HepG2 (cell line): ENCODE measurements around the gene TIMP3. TPM values are rescaled to one million over a fixed set of nuclear protein-coding genes. Genes with fewer than 3 reads are reported as not detected.

Source experiments
- ADNP ChIP-seq: sonication (generic); formaldehyde crosslinking; IDR thresholded peaks from 2 replicates; pipeline ENCODE4 v1.4.0; 2020; ENCODE audit warnings: missing genetic modification reagents
- CBX1 ChIP-seq: IDR thresholded peaks from one replicate; pipeline ENCODE4 v1.6.1; 2016; ENCODE audit warnings: antibody characterized with exemption, low read depth
- CENPBD1 ChIP-seq: sonication (generic); formaldehyde crosslinking; IDR thresholded peaks from 2 replicates; pipeline ENCODE4 v1.8.0; 2022; ENCODE audit warnings: missing genetic modification reagents, low read depth, mild to moderate bottlenecking, borderline replicate concordance
- E2F2 ChIP-seq: sonication (generic); formaldehyde crosslinking; IDR thresholded peaks from 2 replicates; pipeline ENCODE4 v1.4.0; 2020; ENCODE audit warnings: missing genetic modification reagents, borderline replicate concordance
- FOXA1 ChIP-seq, 2 experiments: fragments of 450-650 bp in 1 of 2; sonication (generic) in 1 of 2; formaldehyde crosslinking in 1 of 2; IDR thresholded peaks; 2 replicates each; pipeline versions ENCODE4 v1.4.0 to v1.6.1; 2016 to 2020; ENCODE audit warnings: missing genetic modification reagents in 1 of 2
- GTF2F1 ChIP-seq: fragments of 150-350 bp; IDR thresholded peaks from 2 replicates; pipeline ENCODE4 v1.6.1; 2014; ENCODE audit warnings: low read length
- HNF1A ChIP-seq, 2 experiments: sonication (generic) in 1 of 2; formaldehyde crosslinking in 1 of 2; IDR thresholded peaks; 2 replicates each; pipeline versions ENCODE4 v1.4.0 to v1.6.1; 2016 to 2020; ENCODE audit warnings: borderline replicate concordance in 1 of 2, low read depth in 1 of 2, mild to moderate bottlenecking in 1 of 2, missing genetic modification reagents in 1 of 2
- JARID2 ChIP-seq: sonication (generic); formaldehyde crosslinking; IDR thresholded peaks from 2 replicates; pipeline ENCODE4 v1.8.1; 2023; ENCODE audit warnings: missing genetic modification reagents, inconsistent platforms; ENCODE audit not compliant: insufficient replicate concordance
- RBAK ChIP-seq: sonication (generic); formaldehyde crosslinking; IDR thresholded peaks from 2 replicates; pipeline ENCODE4 v1.5.1; 2020; ENCODE audit warnings: mild to moderate bottlenecking, missing genetic modification reagents
- SNRNP70 ChIP-seq: fragments of 200-400 bp; formaldehyde crosslinking; IDR thresholded peaks from 2 replicates; pipeline ENCODE4 v1.6.1; 2017; ENCODE audit warnings: mild to moderate bottlenecking, low read depth, low read length, moderate library complexity
- SP2 ChIP-seq: sonication (generic); formaldehyde crosslinking; IDR thresholded peaks from 2 replicates; pipeline ENCODE4 v1.5.1; 2020; ENCODE audit warnings: mild to moderate bottlenecking, missing genetic modification reagents
- TCF7 ChIP-seq: sonication (generic); IDR thresholded peaks from 2 replicates; pipeline ENCODE4 v1.6.1; 2016; ENCODE audit warnings: antibody characterized with exemption, low read depth
- THRA ChIP-seq: sonication (generic); formaldehyde crosslinking; IDR thresholded peaks from 2 replicates; pipeline ENCODE4 v1.4.0; 2020; ENCODE audit warnings: missing genetic modification reagents, borderline replicate concordance
- THYN1 ChIP-seq: sonication (generic); formaldehyde crosslinking; IDR thresholded peaks from 2 replicates; pipeline ENCODE4 v1.8.1; 2023; ENCODE audit warnings: low read depth, mild to moderate bottlenecking, moderate library complexity, missing genetic modification reagents, borderline replicate concordance
- WIZ ChIP-seq: sonication (generic); formaldehyde crosslinking; IDR thresholded peaks from 2 replicates; pipeline ENCODE4 v1.5.1; 2020; ENCODE audit warnings: mild to moderate bottlenecking, missing genetic modification reagents
- ZBTB8A ChIP-seq: sonication (generic); formaldehyde crosslinking; IDR thresholded peaks from 2 replicates; pipeline ENCODE4 v1.4.0; 2020; ENCODE audit warnings: mild to moderate bottlenecking, low read depth, missing genetic modification reagents, borderline replicate concordance
- ZFX ChIP-seq: sonication (generic); formaldehyde crosslinking; IDR thresholded peaks from 2 replicates; pipeline ENCODE4 v1.4.0; 2020; ENCODE audit warnings: mild to moderate bottlenecking, low read depth, missing genetic modification reagents, moderate library complexity
- ZNF451 ChIP-seq: sonication (generic); formaldehyde crosslinking; IDR thresholded peaks from 2 replicates; pipeline ENCODE4 v1.5.0; 2020; ENCODE audit warnings: mild to moderate bottlenecking, missing genetic modification reagents
- ZNF570 ChIP-seq: sonication (generic); formaldehyde crosslinking; IDR thresholded peaks from 2 replicates; pipeline ENCODE4 v1.4.0; 2020; ENCODE audit warnings: mild to moderate bottlenecking, missing genetic modification reagents, borderline replicate concordance
- ZNF580 ChIP-seq: IDR thresholded peaks from 2 replicates; pipeline ENCODE4 v1.6.1; 2016; ENCODE audit warnings: low read depth, borderline replicate concordance
- ZNF878 ChIP-seq: sonication (generic); formaldehyde crosslinking; IDR thresholded peaks from 2 replicates; pipeline ENCODE4 v1.8.1; 2023; ENCODE audit warnings: mild to moderate bottlenecking, missing genetic modification reagents, moderate library complexity
- polyA plus RNA-seq, 8 experiments: library from polyadenylated mRNA; depleted of rRNA in 3 of 8; stranded (reverse) in 7 of 8; unstranded in 1 of 8; fragments of >200 nt; fragmentation: Illumina TruSeq in 4 of 8; extraction: Trizol in 4 of 8; gene quantifications; 2 replicates each; pipeline versions ENCODE4 v1.2.1 to v1.2.3, GENCODE V29; 2011 to 2016; ENCODE audit warnings: low read depth in 4 of 8, missing spikeins in 1 of 8, mixed read lengths in 1 of 8; ENCODE audit not compliant: insufficient read depth in 1 of 8
- total RNA-seq, 5 experiments: library from RNA; depleted of rRNA; stranded (reverse); fragments of >200 nt; fragmentation: Illumina TruSeq; extraction: Trizol; gene quantifications; 2 replicates each; pipeline ENCODE4 v1.2.3, GENCODE V29; 2016; ENCODE audit warnings: low read depth in 1 of 5

Gene TIMP3
- total and polyA plus RNA-seq, 2 of the 13 experiments (the other 11 are each of a cell fraction or from before 2014, with no cell fraction given) = 57.3 to 86.6 TPM

- TF ChIP-seq THYN1 (CRISPR knock-in tag) = no peak
- TF ChIP-seq ZNF580 (CRISPR knock-in tag) = no peak
- peak; percentile 94 for TF ChIP-seq HNF1A (IDR thresholded peaks at IDR 0.05; ENCODE audit: low read depth)
- peak; percentile 92 for TF ChIP-seq HNF1A (CRISPR knock-in tag; IDR thresholded peaks at IDR 0.05; ENCODE audit: borderline replicate concordance)
- TF ChIP-seq FOXA1 (IDR thresholded peaks at IDR 0.05) = no peak
- TF ChIP-seq FOXA1 (CRISPR knock-in tag; IDR thresholded peaks at IDR 0.05) = peak; percentile 39
- no peak for TF ChIP-seq WIZ (CRISPR knock-in tag)
- TF ChIP-seq CENPBD1 = no peak
- TF ChIP-seq CBX1 = no peak
- no peak for TF ChIP-seq GTF2F1
- TF ChIP-seq ZNF451 = no peak
- no peak for TF ChIP-seq SP2 (CRISPR knock-in tag)
- TF ChIP-seq THRA (CRISPR knock-in tag) = peak; percentile 36; the same call in 1 of the 2 replicates
- no peak for TF ChIP-seq E2F2 (CRISPR knock-in tag)
- TF ChIP-seq TCF7 = peak; percentile 61
- no peak for TF ChIP-seq ZNF570 (CRISPR knock-in tag)
- TF ChIP-seq RBAK = no peak
- TF ChIP-seq ADNP (CRISPR knock-in tag) = no peak
- no peak for TF ChIP-seq JARID2 (CRISPR knock-in tag)
- TF ChIP-seq SNRNP70 = no peak
- TF ChIP-seq ZNF878 (CRISPR knock-in tag) = no peak; the same call in 1 of the 2 replicates
- no peak for TF ChIP-seq ZBTB8A (CRISPR knock-in tag)
- no peak for TF ChIP-seq ZFX (CRISPR knock-in tag)
Measured at GRCh38 chr22:32789797-32790620, 11.5 kb upstream of the TIMP3 start (continued).
